Esophagus mucosa (tissue), 1 donor: ENCODE measurements around the gene TDRD7. TPM values are rescaled to one million over a fixed set of nuclear protein-coding genes. Genes with fewer than 3 reads are reported as not detected.

Source experiments
- ATAC-seq: fragments of 200-7000 bp; cut with Tn5 transposase; one replicate; pipeline ENCODE4 v1.9.1; 2020
- total RNA-seq: library from RNA; stranded (reverse); gene quantifications from one replicate; pipeline ENCODE4 v1.2.4, GENCODE V29; 2023
- donor health status: DM: yes; HTN: yes; CAD: no.

The TDRD7 gene
- total RNA-seq, 1 donor from 2014 or later: 9.8 TPM

- no peak for ATAC-seq
Observed at GRCh38 chr9:97507428-97507984, 95.6 kb downstream of the TDRD7 start.

GRCh38 chr9:97508852-97509251, 97.0 kb downstream of the TDRD7 start:
- ATAC-seq: no peak

- peak; percentile 22 for ATAC-seq
Observed at GRCh38 chr9:97510797-97511654, 99.1 kb downstream of the TDRD7 start.

GRCh38 chr9:97511655-97512427, 99.9 kb downstream of the TDRD7 start:
- ATAC-seq: no peak

- no peak for ATAC-seq
Observed at GRCh38 chr9:97512966-97513560, 101.2 kb downstream of the TDRD7 start.

- no peak for ATAC-seq
Observed at GRCh38 chr9:97514531-97514930, 102.6 kb downstream of the TDRD7 start.

- ATAC-seq: no peak
Observed at GRCh38 chr9:97515662-97516061, 103.8 kb downstream of the TDRD7 start.

GRCh38 chr9:97516111-97516510, 104.2 kb downstream of the TDRD7 start:
- ATAC-seq: no peak

GRCh38 chr9:97517331-97518089, 105.6 kb downstream of the TDRD7 start:
- no peak for ATAC-seq

GRCh38 chr9:97518166-97518908, 106.4 kb downstream of the TDRD7 start:
- no peak for ATAC-seq

- ATAC-seq: peak; percentile 79
Observed at GRCh38 chr9:97518909-97519307, 107.0 kb downstream of the TDRD7 start.

- no peak for ATAC-seq
Observed at GRCh38 chr9:97519441-97519970, 107.6 kb downstream of the TDRD7 start.

- ATAC-seq: no peak
Observed at GRCh38 chr9:97521576-97522333, 109.9 kb downstream of the TDRD7 start.

- ATAC-seq: no peak
Observed at GRCh38 chr9:97524424-97524823, 112.5 kb downstream of the TDRD7 start.

- peak; percentile 30 for ATAC-seq
Observed at GRCh38 chr9:97525451-97525850, 113.6 kb downstream of the TDRD7 start.

- ATAC-seq: no peak
Observed at GRCh38 chr9:97526895-97527575, 115.1 kb downstream of the TDRD7 start.

- no peak for ATAC-seq
Observed at GRCh38 chr9:97527626-97528528, 116.0 kb downstream of the TDRD7 start.

- peak; percentile 39 for ATAC-seq
Observed at GRCh38 chr9:97528529-97529230, 116.8 kb downstream of the TDRD7 start.
